DOHH2 (cell line): ENCODE measurements around the gene KIAA0586.

Source experiments
- EZH2phosphoT487 ChIP-seq: fragments of 200-600 bp; sonication (generic); IDR thresholded peaks from 2 replicates; pipeline ENCODE4 v1.6.1; 2017; ENCODE audit warnings: borderline replicate concordance, mild to moderate bottlenecking, antibody characterized with exemption, low read length, moderate library complexity, mixed read lengths
- TF ChIP-seq, protein P1 (sequence below): fragments of 200-600 bp; sonication (generic); IDR thresholded peaks from one replicate; pipeline ENCODE4 v1.5.1; 2014; ENCODE audit warnings: antibody characterized with exemption, mild to moderate bottlenecking, low read depth, low read length; ENCODE audit not compliant: poor library complexity, severe bottlenecking

DNA sequence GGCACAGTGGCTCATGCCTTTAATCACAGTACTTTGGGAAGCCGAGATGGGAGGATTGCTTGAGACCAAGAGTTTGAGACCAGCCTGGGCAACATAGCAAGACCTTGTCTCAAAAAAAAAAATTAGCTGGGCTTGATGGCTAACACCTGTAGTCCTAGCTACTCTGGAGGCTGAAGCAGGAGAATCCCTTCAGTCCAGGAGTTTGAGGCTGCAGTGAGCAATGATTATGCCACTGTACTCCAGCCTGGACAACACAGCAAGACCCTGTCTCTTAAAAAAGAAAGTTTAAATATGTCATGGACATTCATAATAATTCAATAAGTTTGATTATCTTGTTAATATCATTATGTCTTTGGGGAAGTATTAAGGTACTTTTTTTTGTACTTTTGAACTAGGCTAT is 38.9 kb downstream of the KIAA0586 start:
- TF ChIP-seq, protein P1, sequence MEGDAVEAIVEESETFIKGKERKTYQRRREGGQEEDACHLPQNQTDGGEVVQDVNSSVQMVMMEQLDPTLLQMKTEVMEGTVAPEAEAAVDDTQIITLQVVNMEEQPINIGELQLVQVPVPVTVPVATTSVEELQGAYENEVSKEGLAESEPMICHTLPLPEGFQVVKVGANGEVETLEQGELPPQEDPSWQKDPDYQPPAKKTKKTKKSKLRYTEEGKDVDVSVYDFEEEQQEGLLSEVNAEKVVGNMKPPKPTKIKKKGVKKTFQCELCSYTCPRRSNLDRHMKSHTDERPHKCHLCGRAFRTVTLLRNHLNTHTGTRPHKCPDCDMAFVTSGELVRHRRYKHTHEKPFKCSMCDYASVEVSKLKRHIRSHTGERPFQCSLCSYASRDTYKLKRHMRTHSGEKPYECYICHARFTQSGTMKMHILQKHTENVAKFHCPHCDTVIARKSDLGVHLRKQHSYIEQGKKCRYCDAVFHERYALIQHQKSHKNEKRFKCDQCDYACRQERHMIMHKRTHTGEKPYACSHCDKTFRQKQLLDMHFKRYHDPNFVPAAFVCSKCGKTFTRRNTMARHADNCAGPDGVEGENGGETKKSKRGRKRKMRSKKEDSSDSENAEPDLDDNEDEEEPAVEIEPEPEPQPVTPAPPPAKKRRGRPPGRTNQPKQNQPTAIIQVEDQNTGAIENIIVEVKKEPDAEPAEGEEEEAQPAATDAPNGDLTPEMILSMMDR: no peak
- TF ChIP-seq EZH2phosphoT487: no peak
